ENCODE results near the gene MEG3. TPM values are rescaled to one million over a fixed set of nuclear protein-coding genes. Genes with fewer than 3 reads are reported as not detected.

The MEG3 gene
- total and polyA plus RNA-seq, 2 of the 8 experiments (the other 6 are each of a cell fraction or from before 2014, with no cell fraction given): 0.17 to 1.1 TPM

DNA sequence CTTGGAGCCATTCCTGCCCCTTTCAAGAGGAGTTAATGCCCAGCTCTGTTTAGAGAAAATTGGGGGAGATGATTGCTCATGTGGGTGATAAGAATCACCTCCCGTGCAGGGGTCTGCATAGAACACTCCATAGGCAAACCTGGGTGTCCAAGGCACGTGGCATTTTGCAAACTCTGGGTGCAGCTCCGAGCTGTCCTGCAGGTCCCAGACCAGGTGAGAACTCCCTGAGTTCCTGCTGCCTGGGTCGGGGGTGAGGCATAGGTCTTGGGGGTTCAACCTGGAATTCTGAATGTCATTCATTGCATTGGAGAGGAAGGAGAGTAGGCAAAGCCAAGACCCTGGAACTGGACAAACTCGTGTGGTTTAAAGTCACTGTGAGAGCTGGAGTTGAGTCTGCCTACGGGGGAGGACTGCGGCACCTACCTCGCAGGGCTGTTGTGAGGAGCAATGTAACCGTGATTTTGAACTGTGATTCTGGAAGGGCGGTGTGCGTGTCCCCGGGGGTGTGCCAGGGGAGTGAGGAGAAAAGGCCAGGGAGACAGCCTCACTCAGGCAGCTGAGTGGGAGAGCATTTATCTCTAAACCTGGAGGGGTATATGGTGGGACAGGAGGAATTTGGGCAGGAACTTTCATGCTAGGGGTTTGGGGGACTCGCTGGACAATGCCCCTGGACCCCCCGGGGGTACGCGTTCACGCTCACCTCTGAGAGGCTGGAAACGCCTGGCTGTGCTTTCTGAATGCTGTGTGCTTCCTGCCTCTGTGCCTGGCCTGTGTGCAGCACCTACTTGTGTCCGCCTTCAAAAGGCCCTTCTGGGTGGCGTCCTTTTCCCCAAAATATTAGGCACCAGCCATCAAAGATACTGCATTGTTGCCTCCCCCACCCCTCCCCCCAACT, 30.4 kb downstream of the MEG3 start (continued):
- TF ChIP-seq, protein P1, sequence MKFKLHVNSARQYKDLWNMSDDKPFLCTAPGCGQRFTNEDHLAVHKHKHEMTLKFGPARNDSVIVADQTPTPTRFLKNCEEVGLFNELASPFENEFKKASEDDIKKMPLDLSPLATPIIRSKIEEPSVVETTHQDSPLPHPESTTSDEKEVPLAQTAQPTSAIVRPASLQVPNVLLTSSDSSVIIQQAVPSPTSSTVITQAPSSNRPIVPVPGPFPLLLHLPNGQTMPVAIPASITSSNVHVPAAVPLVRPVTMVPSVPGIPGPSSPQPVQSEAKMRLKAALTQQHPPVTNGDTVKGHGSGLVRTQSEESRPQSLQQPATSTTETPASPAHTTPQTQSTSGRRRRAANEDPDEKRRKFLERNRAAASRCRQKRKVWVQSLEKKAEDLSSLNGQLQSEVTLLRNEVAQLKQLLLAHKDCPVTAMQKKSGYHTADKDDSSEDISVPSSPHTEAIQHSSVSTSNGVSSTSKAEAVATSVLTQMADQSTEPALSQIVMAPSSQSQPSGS (IDR thresholded peaks at IDR 0.05; ENCODE audit: low read length): no peak

All from H1 (cell line).